IMR-90 (cell line): ENCODE results near the gene CDH13. TPM values are rescaled to one million over a fixed set of nuclear protein-coding genes. Genes with fewer than 3 reads are reported as not detected.

ENCODE experiments used
- ATAC-seq: fragments of 200-7000 bp; cut with Tn5 transposase; 2 replicates; pipeline ENCODE4 v1.9.1; 2020; ENCODE audit warnings: low read depth, mild to moderate bottlenecking, moderate library complexity
- BruUV-seq: library from RNA; stranded (reverse); fragments of 400-500 nt; replicated peaks from 2 replicates; lab custom pipeline; 2021; lab: Mats Ljungman, UMichigan
- CTCF ChIA-PET: fragments of 300-600 bp; formaldehyde crosslinking; extraction: SDS; loops from one replicate; lab custom pipeline; 2021; ENCODE audit warnings: antibody characterized with exemption; lab: Yijun Ruan, JAX
- POLR2A ChIA-PET: fragments of 300-600 bp; sonication (Branson Sonifier 250); formaldehyde crosslinking; loops from one replicate; lab custom pipeline; 2022; ENCODE audit warnings: antibody characterized with exemption; ENCODE audit not compliant: unreplicated experiment; lab: Charles Lee
- DNase-seq: peaks from one replicate; pipeline ENCODE4 v3.0.0; 2013
- H2AFZ ChIP-seq: replicated peaks from 2 replicates; pipeline ENCODE3; 2013; ENCODE audit warnings: low read length, mild to moderate bottlenecking; ENCODE audit not compliant: poor library complexity
- H2AK5ac ChIP-seq: 2 replicates; pipeline ENCODE4 v1.6.1; 2013; ENCODE audit warnings: low read depth, low read length, inconsistent platforms
- H2AK9ac ChIP-seq: replicated peaks from 2 replicates; pipeline ENCODE3; 2013; ENCODE audit warnings: mild to moderate bottlenecking, low read depth, low read length, moderate library complexity; ENCODE audit not compliant: poor library complexity
- H2BK120ac ChIP-seq: 2 replicates; pipeline ENCODE4 v1.6.1; 2013; ENCODE audit warnings: low read depth, low read length, inconsistent platforms
- H2BK15ac ChIP-seq: 3 replicates; pipeline ENCODE4 v1.6.1; 2013; ENCODE audit warnings: low read depth, low read length, inconsistent platforms
- H2BK20ac ChIP-seq: 2 replicates; pipeline ENCODE4 v1.6.1; 2013; ENCODE audit warnings: low read depth, mild to moderate bottlenecking, inconsistent platforms, low read length, moderate library complexity
- H2BK5ac ChIP-seq: 2 replicates; pipeline ENCODE4 v1.6.1; 2013; ENCODE audit warnings: mild to moderate bottlenecking, low read depth, low read length, inconsistent platforms; ENCODE audit not compliant: poor library complexity, severe bottlenecking
- H3K14ac ChIP-seq: replicated peaks from 2 replicates; pipeline ENCODE4 v1.6.1; 2013; ENCODE audit warnings: low read depth, low read length, inconsistent platforms
- H3K18ac ChIP-seq: 2 replicates; pipeline ENCODE4 v1.6.1; 2013; ENCODE audit warnings: low read depth, low read length, control low read depth
- H3K23ac ChIP-seq: 2 replicates; pipeline ENCODE4 v1.6.1; 2013; ENCODE audit warnings: low read depth, low read length, inconsistent platforms
- H3K27ac ChIP-seq: 2 replicates; pipeline ENCODE4 v1.5.1; 2013; ENCODE audit warnings: mild to moderate bottlenecking, control low read depth, low read length; ENCODE audit not compliant: insufficient read depth
- H3K27me3 ChIP-seq: 2 replicates; pipeline ENCODE4 v1.6.1; 2013; ENCODE audit warnings: low read length; ENCODE audit not compliant: control insufficient read depth, insufficient read depth
- H3K36me3 ChIP-seq: 2 replicates; pipeline ENCODE4 v1.6.1; 2013; ENCODE audit warnings: low read length, mixed read lengths; ENCODE audit not compliant: control insufficient read depth, insufficient read depth
- H3K4ac ChIP-seq: 2 replicates; pipeline ENCODE4 v1.6.1; 2013; ENCODE audit warnings: low read depth, low read length, inconsistent platforms
- H3K4me1 ChIP-seq: 2 replicates; pipeline ENCODE4 v1.6.1; 2013; ENCODE audit warnings: low read length, mixed read lengths; ENCODE audit not compliant: control insufficient read depth, insufficient read depth
- H3K4me2 ChIP-seq: 2 replicates; pipeline ENCODE4 v1.6.1; 2013; ENCODE audit warnings: low read depth, mild to moderate bottlenecking, control low read depth, low read length, moderate library complexity
- H3K4me3 ChIP-seq: 2 replicates; pipeline ENCODE4 v1.5.1; 2013; ENCODE audit warnings: low read depth, mild to moderate bottlenecking, control low read depth, low read length, moderate library complexity; ENCODE audit not compliant: insufficient read depth
- H3K56ac ChIP-seq: 2 replicates; pipeline ENCODE4 v1.6.1; 2013; ENCODE audit warnings: low read length, inconsistent platforms; ENCODE audit not compliant: insufficient read depth; ENCODE audit errors: extremely low read depth
- H3K79me1 ChIP-seq, 2 experiments: 2 replicates each; pipeline ENCODE4 v1.6.1; 2013; ENCODE audit warnings: low read length in 2 of 2, inconsistent platforms in 1 of 2, low read depth in 1 of 2
- H3K9ac ChIP-seq: 2 replicates; pipeline ENCODE4 v1.6.1; 2013; ENCODE audit warnings: low read depth, low read length, control low read depth
- H3K9me1 ChIP-seq: 2 replicates; pipeline ENCODE4 v1.6.1; 2013; ENCODE audit warnings: low read length, inconsistent platforms; ENCODE audit not compliant: insufficient read depth
- H3K9me3 ChIP-seq: 2 replicates; pipeline ENCODE4 v1.6.1; 2013; ENCODE audit warnings: low read length; ENCODE audit not compliant: control insufficient read depth, insufficient read depth
- H4K20me1 ChIP-seq: 2 replicates; pipeline ENCODE4 v1.6.1; 2013; ENCODE audit warnings: low read length, inconsistent platforms; ENCODE audit not compliant: insufficient read depth
- H4K5ac ChIP-seq: 2 replicates; pipeline ENCODE4 v1.6.1; 2013; ENCODE audit warnings: mild to moderate bottlenecking, low read depth, low read length, control low read depth
- H4K8ac ChIP-seq, 2 experiments: 2 replicates each; pipeline ENCODE4 v1.6.1; 2013; ENCODE audit warnings: low read depth in 2 of 2, low read length in 2 of 2, control low read depth in 1 of 2, inconsistent platforms in 1 of 2
- H4K91ac ChIP-seq: 2 replicates; pipeline ENCODE4 v1.6.1; 2013; ENCODE audit warnings: low read depth, low read length, inconsistent platforms; ENCODE audit not compliant: insufficient read depth
- BHLHE40 ChIP-seq: fragments of 150-350 bp; IDR thresholded peaks from 2 replicates; pipeline ENCODE4 v1.6.1; 2016; ENCODE audit warnings: mild to moderate bottlenecking, low read depth, low read length
- CEBPB ChIP-seq: IDR thresholded peaks from 2 replicates; pipeline ENCODE4 v1.6.1; 2012; ENCODE audit warnings: low read depth, low read length, improper control_type of control experiment
- CHD1 ChIP-seq: IDR thresholded peaks from 2 replicates; pipeline ENCODE4 v1.6.1; 2012; ENCODE audit warnings: low read depth, low read length, improper control_type of control experiment
- CTCF ChIP-seq: conservative IDR thresholded peaks from 2 replicates; pipeline ENCODE4 v1.5.1; 2012; ENCODE audit warnings: mild to moderate bottlenecking, low read depth, low read length, improper control_type of control experiment
- ELK1 ChIP-seq: fragments of 150-350 bp; IDR thresholded peaks from 2 replicates; pipeline ENCODE4 v1.6.1; 2016; ENCODE audit warnings: low read depth, mild to moderate bottlenecking, low read length, moderate library complexity, borderline replicate concordance
- FOS ChIP-seq: fragments of 150-350 bp; IDR thresholded peaks from 2 replicates; pipeline ENCODE4 v1.6.1; 2016; ENCODE audit warnings: low read depth, low read length
- MAFK ChIP-seq: IDR thresholded peaks from 2 replicates; pipeline ENCODE4 v1.6.1; 2012; ENCODE audit warnings: low read depth, low read length, improper control_type of control experiment
- MAZ ChIP-seq: IDR thresholded peaks from 2 replicates; pipeline ENCODE4 v1.6.1; 2012; ENCODE audit warnings: low read depth, mild to moderate bottlenecking, low read length, improper control_type of control experiment, moderate library complexity, borderline replicate concordance
- NFE2L2 ChIP-seq: fragments of 150-350 bp; IDR thresholded peaks from 2 replicates; pipeline ENCODE4 v1.6.1; 2016; ENCODE audit warnings: low read depth, mild to moderate bottlenecking, low read length
- POLR2A ChIP-seq: IDR thresholded peaks from 2 replicates; pipeline ENCODE4 v1.6.1; 2012; ENCODE audit warnings: mild to moderate bottlenecking, low read depth, low read length
- RAD21 ChIP-seq: IDR thresholded peaks from 2 replicates; pipeline ENCODE4 v1.6.1; 2012; ENCODE audit warnings: low read length, improper control_type of control experiment
- RCOR1 ChIP-seq: IDR thresholded peaks from 2 replicates; pipeline ENCODE4 v1.6.1; 2012; ENCODE audit warnings: mild to moderate bottlenecking, low read length, improper control_type of control experiment; ENCODE audit not compliant: insufficient replicate concordance
- RFX5 ChIP-seq: IDR thresholded peaks from 2 replicates; pipeline ENCODE4 v1.8.0; 2012; ENCODE audit warnings: low read depth, mild to moderate bottlenecking, low read length, moderate library complexity
- SMC3 ChIP-seq: fragments of 150-350 bp; IDR thresholded peaks from 2 replicates; pipeline ENCODE4 v1.6.1; 2016; ENCODE audit warnings: low read depth, mild to moderate bottlenecking, antibody characterized with exemption, low read length, moderate library complexity
- USF2 ChIP-seq: fragments of 150-350 bp; IDR thresholded peaks from 2 replicates; pipeline ENCODE4 v1.6.1; 2017; ENCODE audit warnings: mild to moderate bottlenecking, antibody characterized with exemption, low read length, low read depth
- WGBS, 2 experiments: methylation state at CpG; one replicate each; pipeline versions ENCODE4 v1.1.5 to v1.1.7; 2013; ENCODE audit warnings: missing lambda C conversion rate in 2 of 2; ENCODE audit not compliant: insufficient read length in 1 of 2; ENCODE audit errors: extremely low coverage in 2 of 2; 5-methylcytosine and 5-hydroxymethylcytosine counted together
- dilution Hi-C: fragments of 300-500 bp; cut with HindIII; formaldehyde crosslinking; loops from one replicate; pipeline ENCODE4 v1.14.3; 2018; ENCODE audit warnings: low sequenced_read_pairs; ENCODE audit not compliant: unreplicated experiment
- in situ Hi-C: fragments of 300-500 bp; cut with MboI; formaldehyde crosslinking; loops from 3 replicates; pipeline ENCODE4 v1.14.3; 2019; ENCODE audit warnings: low sequenced_read_pairs, inconsistent platforms, mixed read lengths
- intact Hi-C: fragments of 100-400 bp; cut with micrococcal nuclease; formaldehyde crosslinking; loops from 2 replicates; pipeline ENCODE4 v1.10.0; 2022
- polyA plus RNA-seq, 3 experiments: library from polyadenylated mRNA; depleted of rRNA; stranded (reverse); fragments of >200 nt; gene quantifications; 2 replicates each; pipeline ENCODE4 v1.2.3, GENCODE V29; 2012; ENCODE audit warnings: low replicate concordance in 1 of 3
- total RNA-seq: library from RNA; depleted of rRNA; stranded (reverse); fragments of >200 nt; gene quantifications from 2 replicates; pipeline ENCODE4 v1.2.3, GENCODE V29; 2012

The CDH13 gene
- total and polyA plus RNA-seq, 2 of the 4 experiments (the other 2 are of a cell fraction) = 61.6 to 74.7 TPM

GRCh38 chr16:83692224-83692623 is 1065.5 kb downstream of the CDH13 start:
- no peak overlapping the region for H3K23ac ChIP-seq
- no peak overlapping the region for H3K4ac ChIP-seq
- peaks cover 2% of the 10 kb centered on the region; the same call in 1 of the 2 replicates for H3K4me1 ChIP-seq
- no peak overlapping the region for H2AFZ ChIP-seq
- ATAC-seq (no peak), DNase-seq (no peak)
- H2AK5ac ChIP-seq = no peak overlapping the region
- no peak overlapping the region for H3K14ac ChIP-seq
- H3K4me3 ChIP-seq = no peak overlapping the region
- no peak overlapping the region for H2BK5ac ChIP-seq
- H3K4me2 ChIP-seq = no peak overlapping the region
- no peaks in the 10 kb centered on the region for H3K79me1 ChIP-seq
- no peak overlapping the region for H3K9ac ChIP-seq
- H3K56ac ChIP-seq = no peak overlapping the region
- H3K9me3 ChIP-seq = no peaks in the 10 kb centered on the region
- H4K91ac ChIP-seq = no peak overlapping the region
- no peak overlapping the region for H2BK20ac ChIP-seq
- no peak overlapping the region for H2BK15ac ChIP-seq
- no peak overlapping the region for H3K27ac ChIP-seq
- H2BK120ac ChIP-seq = no peak overlapping the region
- H3K36me3 ChIP-seq = no peaks in the 10 kb centered on the region
- BruUV-seq = no TSS peak
- CTCF ChIA-PET = no interaction called here
- no peaks in the 10 kb centered on the region for H4K20me1 ChIP-seq
- H4K8ac ChIP-seq = no peak overlapping the region
- intact Hi-C loops (no loop called here), in situ Hi-C loops (no loop called here), dilution Hi-C loops (no loop called here)
- no peak overlapping the region for H3K18ac ChIP-seq
- WGBS, 2 experiments = no CpG with 5 or more reads among the region's 5 CpGs
- H2AK9ac ChIP-seq = no peak overlapping the region
- POLR2A ChIA-PET = no interaction called here
- no peaks in the 10 kb centered on the region for H3K9me1 ChIP-seq
- H4K5ac ChIP-seq = no peak overlapping the region
- TF ChIP-seq RCOR1 (no peak), BHLHE40 (no peak), CEBPB (no peak), CHD1 (no peak), POLR2A (no peak), MAZ (no peak), RAD21 (no peak), RFX5 (no peak), NFE2L2 (no peak), CTCF (no peak), SMC3 (no peak), FOS (no peak), ELK1 (no peak), USF2 (no peak), MAFK (no peak)
- H3K27me3 ChIP-seq = peaks cover 23% of the 10 kb centered on the region
